Smooth muscle cell (in vitro differentiated cells): Measurements from ENCODE around the gene RASSF4. TPM values are rescaled to one million over a fixed set of nuclear protein-coding genes. Genes with fewer than 3 reads are reported as not detected.
A peak's percentile ranks its signal among the peaks of the same experiment; 100 is the strongest.

Experiments
- DNase-seq: peaks from one replicate; lab custom pipeline; 2025; ENCODE audit not compliant: unreplicated experiment; lab: John Stamatoyannopoulos, UW
- H2AFZ ChIP-seq: fragments of 200-600 bp; sonication (generic); 2 replicates; pipeline ENCODE4 v1.6.0; 2016; ENCODE audit warnings: antibody characterized with exemption, low read depth, mild to moderate bottlenecking
- H3F3A ChIP-seq: fragments of 200-600 bp; sonication (generic); 2 replicates; pipeline ENCODE4 v1.6.0; 2017; ENCODE audit warnings: antibody characterized with exemption, low read depth
- H3K27ac ChIP-seq: fragments of 200-600 bp; sonication (generic); 2 replicates; pipeline ENCODE4 v1.5.1; 2016; ENCODE audit warnings: low read depth, mild to moderate bottlenecking
- H3K27me3 ChIP-seq: fragments of 200-600 bp; sonication (generic); 2 replicates; pipeline ENCODE4 v1.6.1; 2016; ENCODE audit warnings: low read depth, mild to moderate bottlenecking
- H3K36me3 ChIP-seq: fragments of 200-600 bp; sonication (generic); 2 replicates; pipeline ENCODE4 v1.5.1; 2016; ENCODE audit warnings: low read depth
- H3K4me1 ChIP-seq: fragments of 200-600 bp; sonication (generic); 2 replicates; pipeline ENCODE4 v1.5.1; 2016; ENCODE audit warnings: low read depth
- H3K4me2 ChIP-seq: fragments of 200-600 bp; sonication (generic); 2 replicates; pipeline ENCODE4 v1.6.0; 2016; ENCODE audit warnings: mild to moderate bottlenecking
- H3K4me3 ChIP-seq: fragments of 200-600 bp; sonication (generic); 2 replicates; pipeline ENCODE4 v1.5.1; 2016; ENCODE audit warnings: mild to moderate bottlenecking
- H3K79me2 ChIP-seq: fragments of 200-600 bp; sonication (generic); 2 replicates; pipeline ENCODE4 v1.6.0; 2016; ENCODE audit warnings: low read depth, mild to moderate bottlenecking
- H3K9ac ChIP-seq: fragments of 200-600 bp; sonication (generic); 2 replicates; pipeline ENCODE4 v1.6.0; 2016; ENCODE audit warnings: low read depth
- H3K9me3 ChIP-seq: fragments of 200-600 bp; sonication (generic); replicated peaks from 2 replicates; pipeline ENCODE4 v1.5.1; 2016; ENCODE audit warnings: low read depth
- H4K20me1 ChIP-seq: fragments of 200-600 bp; sonication (generic); 2 replicates; pipeline ENCODE4 v1.6.0; 2016; ENCODE audit warnings: low read depth
- CTCF ChIP-seq: fragments of 200-600 bp; sonication (generic); IDR thresholded peaks from 2 replicates; pipeline ENCODE4 v1.5.1; 2017; ENCODE audit warnings: borderline replicate concordance, mild to moderate bottlenecking, antibody characterized with exemption; ENCODE audit not compliant: insufficient read depth, poor library complexity, severe bottlenecking
- WGBS: methylation state at CpG from one replicate; pipeline ENCODE4 v1.1.7; 2016; ENCODE audit warnings: low lambda C conversion rate; 5-methylcytosine and 5-hydroxymethylcytosine counted together
- polyA plus RNA-seq: library from polyadenylated mRNA; unstranded; fragments of >200 nt; fragmentation: Nextera tagmentation; extraction: Ambion mirVana; gene quantifications from 2 replicates; pipeline ENCODE4 v1.2.1, GENCODE V29; 2016
- total RNA-seq: library from RNA; depleted of rRNA; stranded (reverse); fragments of >200 nt; gene quantifications from 2 replicates; pipeline ENCODE4 v1.2.3, GENCODE V29; 2014

The RASSF4 gene
- total and polyA plus RNA-seq, 2 experiments from 2014 or later, result 8.3 to 14.8 TPM

DNA sequence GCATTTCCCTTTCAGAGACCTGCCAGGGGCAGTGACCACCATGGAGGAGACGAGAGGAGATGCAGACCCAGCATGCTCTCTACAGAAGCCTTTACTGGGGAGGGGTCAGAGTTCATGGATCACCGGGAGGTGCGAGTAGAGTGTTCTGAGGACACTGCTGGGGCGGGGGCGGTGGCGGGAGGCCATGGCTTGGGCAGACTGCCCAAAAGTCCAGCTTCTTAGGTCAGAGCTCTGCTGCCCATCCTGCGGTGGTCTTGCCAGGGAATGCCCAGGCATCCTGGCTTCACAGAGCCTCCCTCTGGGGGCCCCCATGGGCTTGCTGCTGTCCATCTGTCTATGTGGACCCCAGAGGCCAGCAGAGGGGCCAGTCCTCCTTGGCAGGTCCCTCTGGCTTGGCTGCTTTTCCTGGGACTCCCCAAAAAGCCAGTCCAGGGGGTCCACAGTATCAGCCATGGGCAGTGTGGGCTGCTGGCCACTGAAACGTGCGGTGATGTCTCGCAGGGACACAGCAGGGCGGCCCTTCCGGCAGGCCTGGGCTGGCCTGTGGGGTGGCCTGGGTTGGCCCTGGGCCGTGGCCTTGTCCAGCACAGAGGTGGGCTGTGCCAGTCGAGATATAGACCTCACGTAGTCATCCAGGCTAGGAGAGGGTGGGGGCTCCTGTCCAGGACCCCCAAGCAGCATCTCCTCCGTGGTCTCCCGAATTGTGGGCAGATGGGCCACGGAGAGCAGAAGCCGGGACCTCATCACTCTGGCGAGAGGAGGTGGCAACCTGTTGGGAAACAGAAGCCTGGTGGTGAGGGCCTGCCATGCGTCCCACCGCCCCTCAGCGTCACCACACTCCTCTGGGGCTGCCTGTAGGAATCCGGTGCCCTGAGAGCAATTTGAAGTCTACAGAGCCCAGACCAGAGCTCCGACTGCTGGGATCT, 17.9 kb downstream of the RASSF4 start:
- Histone ChIP-seq H3K4me3 (peak overlapping the region; percentile 39), H3K9ac (no peak overlapping the region), H3K4me1 (peaks cover 39% of the 10 kb centered on the region)

GRCh38 chr10:44978213-44978569, 18.6 kb downstream of the RASSF4 start:
- Histone ChIP-seq H2AFZ (no peak overlapping the region), H3K9me3 (no peaks in the 10 kb centered on the region)

More for the DNA sequence above, 17.9 kb downstream of the RASSF4 start:
- H4K20me1 ChIP-seq, result no peaks in the 10 kb centered on the region
- no peaks in the 10 kb centered on the region for H3K79me2 ChIP-seq
- no peaks in the 10 kb centered on the region for H3K9me3 ChIP-seq
- H3K4me2 ChIP-seq, result peak overlapping the region; percentile 83
- no peak for TF ChIP-seq CTCF
- H3K36me3 ChIP-seq, result no peaks in the 10 kb centered on the region
- 87% methylated on average over 24 of the region's 25 CpGs for WGBS
- DNase-seq, result no peak
- no peaks in the 10 kb centered on the region for H3K27me3 ChIP-seq
- H2AFZ ChIP-seq, result no peak overlapping the region
- peaks cover 6% of the 10 kb centered on the region for H3F3A ChIP-seq
- H3K27ac ChIP-seq, result peak overlapping the region; percentile 53

DNA sequence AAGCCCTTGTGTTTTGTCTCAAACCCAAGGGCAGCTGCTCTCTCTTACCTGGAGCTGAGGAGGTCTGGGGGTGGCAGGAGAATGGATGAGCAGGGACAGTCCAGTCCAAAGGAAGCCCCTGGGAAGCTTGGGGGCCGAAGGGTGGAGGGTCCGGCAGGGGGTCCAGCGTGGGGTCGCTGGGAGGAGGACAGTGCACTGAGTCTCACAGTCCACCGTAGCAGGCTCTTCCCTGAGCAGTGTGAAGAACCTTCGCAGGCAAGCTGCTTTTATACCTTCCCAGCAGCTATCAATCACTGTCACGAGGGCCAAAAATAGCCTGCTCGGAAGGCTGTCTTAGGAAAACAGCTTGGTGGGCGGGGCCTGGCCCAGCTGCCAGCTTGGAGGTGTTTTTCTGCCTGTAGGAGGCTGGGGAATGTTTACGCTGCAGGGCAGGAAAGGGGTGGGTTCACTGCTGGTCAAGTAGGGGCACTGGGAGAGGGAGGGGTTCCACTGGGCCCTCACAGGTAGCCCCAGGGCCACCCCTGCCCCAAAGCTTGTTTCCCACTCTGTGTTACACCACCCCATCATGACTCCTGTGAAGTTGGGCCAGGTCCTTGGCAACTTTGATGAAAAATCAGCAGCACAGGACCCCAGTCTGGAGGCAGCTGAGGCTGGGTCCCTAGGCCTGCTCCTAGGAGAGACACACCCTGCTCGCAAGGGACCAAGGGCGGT, 19.1 kb downstream of the RASSF4 start, which contains the start of gene DEPP1:
Gene DEPP1 (minus strand): TSS at position 240 of the 711 bp plus-strand sequence. CDS start 779 bp downstream, outside the sequence.
- no peaks in the 10 kb centered on the region for H3K27me3 ChIP-seq
- peaks cover 6% of the 10 kb centered on the region for H3F3A ChIP-seq
- H2AFZ ChIP-seq, result peak within 1 kb of the TSS; percentile 26
- H3K4me3 ChIP-seq, result peak within 1 kb of the TSS; percentile 39
- H3K4me1 ChIP-seq, result peaks cover 39% of the 10 kb centered on the region
- H3K9ac ChIP-seq, result peak within 1 kb of the TSS; percentile 32
- H3K36me3 ChIP-seq, result no peaks in the 10 kb centered on the region
- peak within 1 kb of the TSS; percentile 83 for H3K4me2 ChIP-seq
- peak within 1 kb of the TSS; percentile 53 for H3K27ac ChIP-seq
- H4K20me1 ChIP-seq, result no peaks in the 10 kb centered on the region
- WGBS, result 22% methylated on average over 12 of the region's 12 CpGs
- H3K79me2 ChIP-seq, result no peaks in the 10 kb centered on the region
- TF ChIP-seq CTCF, result no peak
- DNase-seq, result peak; percentile 35
- H3K9me3 ChIP-seq, result no peaks in the 10 kb centered on the region

More at GRCh38 chr10:44978213-44978569, 18.6 kb downstream of the RASSF4 start:
- Histone ChIP-seq H3K4me2 (peak overlapping the region; percentile 83), H3K4me3 (peak overlapping the region; percentile 39), H3K27me3 (no peaks in the 10 kb centered on the region), H3K9ac (no peak overlapping the region), H3K4me1 (peaks cover 39% of the 10 kb centered on the region), H3K27ac (peak overlapping the region; percentile 53), H3K36me3 (no peaks in the 10 kb centered on the region), H3F3A (peaks cover 6% of the 10 kb centered on the region), H4K20me1 (no peaks in the 10 kb centered on the region), H3K79me2 (no peaks in the 10 kb centered on the region)
- 35% methylated on average over 4 of the region's 4 CpGs for WGBS
- DNase-seq, result no peak
- TF ChIP-seq CTCF, result no peak
